Spleen (tissue), 11 donors: ENCODE measurements around the gene LAMC3. TPM values are rescaled to one million over a fixed set of nuclear protein-coding genes. Genes with fewer than 3 reads are reported as not detected.
A peak's percentile ranks its signal among the peaks of the same experiment; 100 is the strongest.

Experiments
- DNase-seq: peaks from one replicate; pipeline ENCODE4 v3.0.0-alpha.2; 2020
- H3K27ac ChIP-seq, 8 donors: fragments of 200-600 bp; sonication (generic) in 7 of 8; 1 replicate in 4 of 8; 2 replicates in 4 of 8; pipeline versions ENCODE4 v1.5.0 to v1.8.0; 2016 to 2021; ENCODE audit warnings: inconsistent platforms in 4 of 8, mild to moderate bottlenecking in 4 of 8, moderate library complexity in 1 of 8
- H3K27me3 ChIP-seq, 7 donors: fragments of 200-600 bp; sonication (generic) in 6 of 7; replicated peaks in 1 of 7; 1 replicate in 4 of 7; 2 replicates in 3 of 7; pipeline versions ENCODE4 v1.5.0 to v1.8.0; 2016 to 2021; ENCODE audit warnings: inconsistent platforms in 3 of 7, mild to moderate bottlenecking in 1 of 7
- H3K36me3 ChIP-seq, 6 donors: fragments of 200-600 bp; sonication (generic) in 5 of 6; 1 replicate in 4 of 6; 2 replicates in 2 of 6; pipeline versions ENCODE4 v1.5.0 to v1.8.0; 2016 to 2021; ENCODE audit warnings: inconsistent platforms in 2 of 6
- H3K4me1 ChIP-seq, 6 donors: fragments of 200-600 bp; sonication (generic) in 5 of 6; 1 replicate in 3 of 6; 2 replicates in 3 of 6; pipeline versions ENCODE4 v1.5.0 to v1.8.0; 2016 to 2021; ENCODE audit warnings: inconsistent platforms in 3 of 6
- H3K4me3 ChIP-seq, 8 donors: fragments of 200-600 bp; sonication (generic) in 7 of 8; 1 replicate in 4 of 8; 2 replicates in 4 of 8; pipeline versions ENCODE4 v1.5.0 to v1.8.0; 2016 to 2021; ENCODE audit warnings: inconsistent platforms in 4 of 8, mild to moderate bottlenecking in 4 of 8, moderate library complexity in 2 of 8
- H3K9me3 ChIP-seq, 8 donors: fragments of 200-600 bp; sonication (generic) in 7 of 8; 1 replicate in 4 of 8; 2 replicates in 4 of 8; pipeline versions ENCODE4 v1.5.0 to v1.8.0; 2016 to 2021; ENCODE audit warnings: inconsistent platforms in 4 of 8
- CTCF ChIP-seq, 11 experiments: fragments of 200-600 bp in 7 of 11; fragments of 450-650 bp in 4 of 11; sonication (generic) in 4 of 11; IDR thresholded peaks in 8 of 11; conservative IDR thresholded peaks in 3 of 11; 1 replicate in 7 of 11; 2 replicates in 4 of 11; pipeline versions ENCODE4 v1.4.0 to v1.8.0; 2016 to 2021; ENCODE audit warnings: antibody characterized with exemption in 11 of 11, inconsistent platforms in 4 of 11, mild to moderate bottlenecking in 1 of 11
- POLR2A ChIP-seq, 3 donors: fragments of 450-650 bp; IDR thresholded peaks; one replicate each; pipeline ENCODE4 v1.5.1; 2017; ENCODE audit warnings: antibody characterized with exemption in 3 of 3, mild to moderate bottlenecking in 1 of 3
- POLR2AphosphoS5 ChIP-seq, 3 donors: sonication (generic); formaldehyde crosslinking; IDR thresholded peaks; one replicate each; pipeline ENCODE4 v1.5.1; 2017; ENCODE audit warnings: antibody characterized with exemption in 3 of 3
- WGBS, 5 donors: extraction: QIAGEN DNeasy Blood & Tissue Kit in 3 of 5; methylation state at CpG; one replicate each; pipeline versions ENCODE4 v1.1.5 to v1.1.7; 2013 to 2018; 5-methylcytosine and 5-hydroxymethylcytosine counted together
- intact Hi-C: fragments of 100-400 bp; cut with DNase I; formaldehyde crosslinking; loops from one replicate; pipeline ENCODE4 v1.15.0; 2023; ENCODE audit warnings: low total_unique reads
- polyA plus RNA-seq, 3 donors: library from polyadenylated mRNA; stranded (reverse); fragments of 200-250 nt; gene quantifications; one replicate each; pipeline ENCODE4 v1.2.1, GENCODE V29; 2013
- total RNA-seq, 7 donors: library from RNA; depleted of rRNA in 3 of 7; stranded (reverse); fragments of >200 nt in 3 of 7; fragmentation: NEBNext Ultra II Directional in 4 of 7; extraction: Animal tissue kit (Norgen Biotek cat#: 25700) in 4 of 7; gene quantifications; one replicate each; pipeline versions ENCODE4 v1.1.0 to v1.2.1, GENCODE V29; 2016 to 2021
- donor health status: healthy with polysubstance abuse.
- donor health status: DM: no; HTN: no; CAD: no; lungs with moderate emphysema.
- donor health status: DM: no; HTN: no; CAD: no.
- donor health status: Bipolar disorder and iron deficiency.
- donor health status: healthy.
- donor health status: DM: no; HTN: no; CAD: no.
- donor health status: DM: yes; HTN: yes; CAD: no.

Gene LAMC3
- total and polyA plus RNA-seq, 10 donors, result 9.1 to 79.5 (median 34.6) TPM

GRCh38 chr9:131013771-131014676, 5.0 kb downstream of the LAMC3 start:
- 64 to 82% (median 77%) methylated on average over 15 to 18 of the region's 18 CpGs for WGBS, 5 donors
- no peak for DNase-seq
- intact Hi-C loops, result no loop called here

GRCh38 chr9:131015112-131015511, 6.1 kb downstream of the LAMC3 start:
- TF ChIP-seq POLR2A (IDR thresholded peaks at IDR 0.05) (no peak), CTCF (IDR thresholded peaks at IDR 0.05 in 8 of 11, conservative IDR thresholded peaks at IDR 0.05 in 3 of 11) (no peak), POLR2AphosphoS5 (IDR thresholded peaks at IDR 0.05) (no peak)
- DNase-seq, result no peak
- no peaks in the 10 kb centered on the region for H3K36me3 ChIP-seq
- no peaks in the 10 kb centered on the region for H3K9me3 ChIP-seq
- H3K27ac ChIP-seq, result peak overlapping the region in 2 of 8 donors; percentile 64 to 69
- H3K4me3 ChIP-seq, result no peak overlapping the region
- 86 to 89% (median 86%) methylated on average over 8 of the region's 8 CpGs for WGBS, 5 donors
- peaks cover 0 to 24% (median 10%) of the 10 kb centered on the region in 6 donors for H3K4me1 ChIP-seq
- intact Hi-C loops, result no loop called here
- peaks cover 0 to 50% (median 10%) of the 10 kb centered on the region in 7 donors for H3K27me3 ChIP-seq

More at GRCh38 chr9:131013771-131014676, 5.0 kb downstream of the LAMC3 start:
- peaks cover 0 to 25% (median 11%) of the 10 kb centered on the region in 6 donors for H3K4me1 ChIP-seq
- H3K9me3 ChIP-seq, result no peaks in the 10 kb centered on the region
- H3K4me3 ChIP-seq, result no peak overlapping the region
- peaks cover 0 to 53% (median 21%) of the 10 kb centered on the region in 7 donors for H3K27me3 ChIP-seq
- no peaks in the 10 kb centered on the region for H3K36me3 ChIP-seq
- TF ChIP-seq POLR2A (IDR thresholded peaks at IDR 0.05), result no peak
- no peak for TF ChIP-seq CTCF (IDR thresholded peaks at IDR 0.05 in 8 of 11, conservative IDR thresholded peaks at IDR 0.05 in 3 of 11)
- TF ChIP-seq POLR2AphosphoS5 (IDR thresholded peaks at IDR 0.05), result peak in 2 of 3 donors; percentile 52 to 55
- peak overlapping the region in 5 of 8 donors; percentile 41 to 69 (median 64) for H3K27ac ChIP-seq

GRCh38 chr9:131015876-131016397, 7.0 kb downstream of the LAMC3 start:
- peaks cover 0 to 22% (median 8%) of the 10 kb centered on the region in 6 donors for H3K4me1 ChIP-seq
- no peak overlapping the region for H3K27ac ChIP-seq
- no peaks in the 10 kb centered on the region for H3K9me3 ChIP-seq
- TF ChIP-seq POLR2A (IDR thresholded peaks at IDR 0.05), result no peak
- TF ChIP-seq CTCF (IDR thresholded peaks at IDR 0.05 in 8 of 11, conservative IDR thresholded peaks at IDR 0.05 in 3 of 11), result no peak
- TF ChIP-seq POLR2AphosphoS5 (IDR thresholded peaks at IDR 0.05), result no peak
- peaks cover 0 to 43% (median 4%) of the 10 kb centered on the region in 7 donors for H3K27me3 ChIP-seq
- H3K4me3 ChIP-seq, result no peak overlapping the region
- DNase-seq, result no peak
- WGBS, 5 donors, result 91 to 98% (median 95%) methylated on average over 6 of the region's 6 CpGs
- H3K36me3 ChIP-seq, result no peaks in the 10 kb centered on the region
- intact Hi-C loops, result no loop called here

- TF ChIP-seq POLR2AphosphoS5 (IDR thresholded peaks at IDR 0.05) (no peak), POLR2A (IDR thresholded peaks at IDR 0.05) (no peak), CTCF (IDR thresholded peaks at IDR 0.05 in 8 of 11, conservative IDR thresholded peaks at IDR 0.05 in 3 of 11) (no peak)
- intact Hi-C loops, result no loop called here
- Histone ChIP-seq H3K4me3 (no peak overlapping the region), H3K27ac (no peak overlapping the region), H3K9me3 (no peaks in the 10 kb centered on the region), H3K4me1 (peaks cover 0 to 18% (median 6%) of the 10 kb centered on the region in 6 donors), H3K27me3 (peaks cover 0 to 34% (median 4%) of the 10 kb centered on the region in 7 donors), H3K36me3 (no peaks in the 10 kb centered on the region)
- DNase-seq, result no peak
- WGBS, 5 donors, result 78 to 88% (median 86%) methylated on average over 21 of the region's 21 CpGs
Measured at GRCh38 chr9:131017067-131017466, 8.1 kb downstream of the LAMC3 start.
